Mucosa of descending colon (tissue), 3 donors: ENCODE results near the gene PLXND1. TPM values are rescaled to one million over a fixed set of nuclear protein-coding genes. Genes with fewer than 3 reads are reported as not detected.

Experiments
- ATAC-seq: fragments of 200-7000 bp; cut with Tn5 transposase; one replicate; pipeline ENCODE4 v1.9.1; 2020; ENCODE audit warnings: mild to moderate bottlenecking, moderate library complexity
- DNase-seq, 3 donors: peaks; one replicate each; pipeline ENCODE4 v3.0.0-alpha.2; 2020
- H3K36me3 ChIP-seq: fragments of 200-600 bp; one replicate; pipeline ENCODE4 v1.8.0; 2021; ENCODE audit warnings: low read depth, mild to moderate bottlenecking
- H3K4me1 ChIP-seq: fragments of 200-600 bp; one replicate; pipeline ENCODE4 v1.8.0; 2021; ENCODE audit warnings: low read depth, mild to moderate bottlenecking
- H3K4me3 ChIP-seq: fragments of 200-600 bp; one replicate; pipeline ENCODE4 v1.8.0; 2021; ENCODE audit warnings: mild to moderate bottlenecking
- H3K9me3 ChIP-seq: fragments of 200-600 bp; one replicate; pipeline ENCODE4 v1.8.0; 2021; ENCODE audit warnings: mild to moderate bottlenecking
- CTCF ChIP-seq: fragments of 200-600 bp; IDR thresholded peaks from one replicate; pipeline ENCODE4 v1.8.0; 2022; ENCODE audit warnings: antibody characterized with exemption, mild to moderate bottlenecking
- intact Hi-C, 2 donors: fragments of 100-400 bp; cut with DNase I in 1 of 2; cut with micrococcal nuclease in 1 of 2; formaldehyde crosslinking; loops; one replicate each; pipeline versions ENCODE4 v1.11.0 to v1.11.1; 2022; cut with DNase I, micrococcal nuclease
- total RNA-seq, 3 donors: library from RNA; stranded (reverse); fragmentation: NEBNext Ultra II Directional in 2 of 3; extraction: Animal tissue kit (Norgen Biotek cat#: 25700) in 2 of 3; gene quantifications; one replicate each; pipeline versions ENCODE4 v1.2.1 to v1.2.4, GENCODE V29; 2021 to 2023
- donor health status: DM: no; HTN: no; CAD: no; lungs with moderate emphysema.
- donor health status: DM: no; HTN: no; CAD: no.
- donor health status: DM: no; HTN: yes; CAD: no.

Gene PLXND1
- total RNA-seq, 3 donors from 2014 or later, result 26.8 to 57.1 (median 48.1) TPM

GRCh38 chr3:129558081-129558771 lies 48.2 kb downstream of the PLXND1 start:
- Histone ChIP-seq H3K9me3 (no peaks in the 10 kb centered on the region), H3K36me3 (no peaks in the 10 kb centered on the region), H3K4me1 (peaks cover 6% of the 10 kb centered on the region), H3K4me3 (no peak overlapping the region)
- ATAC-seq, result no peak
- intact Hi-C loops, result no loop called here
- peak in 2 of 3 donors; percentile 13 to 43 for DNase-seq
- no peak for TF ChIP-seq CTCF

- no peak for TF ChIP-seq CTCF
- H3K4me1 ChIP-seq, result peaks cover 6% of the 10 kb centered on the region
- intact Hi-C loops, result no loop called here
- DNase-seq (peak in 1 of 3 donors; percentile 20), ATAC-seq (no peak)
- H3K9me3 ChIP-seq, result no peaks in the 10 kb centered on the region
- no peak overlapping the region for H3K4me3 ChIP-seq
- H3K36me3 ChIP-seq, result no peaks in the 10 kb centered on the region
Measured at GRCh38 chr3:129557548-129557894, 49.0 kb downstream of the PLXND1 start.

GRCh38 chr3:129556890-129557547 lies 49.5 kb downstream of the PLXND1 start:
- ATAC-seq (no peak), DNase-seq (peak in 2 of 3 donors; percentile 15 to 49)
- Histone ChIP-seq H3K36me3 (no peaks in the 10 kb centered on the region), H3K4me3 (no peak overlapping the region), H3K4me1 (peaks cover 6% of the 10 kb centered on the region), H3K9me3 (no peaks in the 10 kb centered on the region)
- intact Hi-C loops, result no loop called here
- TF ChIP-seq CTCF, result no peak

GRCh38 chr3:129556358-129556695 lies 50.1 kb downstream of the PLXND1 start:
- TF ChIP-seq CTCF, result no peak
- H3K36me3 ChIP-seq, result no peaks in the 10 kb centered on the region
- DNase-seq, result peak in 2 of 3 donors; percentile 6 to 36
- intact Hi-C loops, result no loop called here
- no peaks in the 10 kb centered on the region for H3K9me3 ChIP-seq
- H3K4me1 ChIP-seq, result peaks cover 6% of the 10 kb centered on the region
- ATAC-seq, result no peak
- H3K4me3 ChIP-seq, result no peak overlapping the region

- intact Hi-C loops, result no loop called here
- ATAC-seq (no peak), DNase-seq (peak in 1 of 3 donors; percentile 17)
- Histone ChIP-seq H3K9me3 (no peaks in the 10 kb centered on the region), H3K36me3 (no peaks in the 10 kb centered on the region), H3K4me3 (no peak overlapping the region), H3K4me1 (peaks cover 6% of the 10 kb centered on the region)
- TF ChIP-seq CTCF, result no peak
Measured at GRCh38 chr3:129555616-129556357, 50.7 kb downstream of the PLXND1 start.
